GM12864 (cell line): ENCODE data around the gene ZNF791.
"Not testable (repeated sequence)": the region's sequence is repeated elsewhere in the genome, so short reads cannot be mapped to it uniquely, and the experiment has no call there.

Experiments
- DNase-seq: peaks from one replicate; pipeline ENCODE4 v3.0.0-alpha.2; 2011; ENCODE audit warnings: low read depth
- H3K4me3 ChIP-seq: 2 replicates; pipeline ENCODE4 v1.5.1; 2011; ENCODE audit warnings: mild to moderate bottlenecking, low read depth, low read length, control low read depth
- TF ChIP-seq, protein P1 (sequence below): IDR thresholded peaks from 2 replicates; pipeline ENCODE4 v1.5.1; 2011; ENCODE audit warnings: low read depth, mild to moderate bottlenecking, moderate library complexity, low read length, control low read depth, inconsistent platforms; ENCODE audit errors: missing control alignments

The ZNF791 gene

DNA sequence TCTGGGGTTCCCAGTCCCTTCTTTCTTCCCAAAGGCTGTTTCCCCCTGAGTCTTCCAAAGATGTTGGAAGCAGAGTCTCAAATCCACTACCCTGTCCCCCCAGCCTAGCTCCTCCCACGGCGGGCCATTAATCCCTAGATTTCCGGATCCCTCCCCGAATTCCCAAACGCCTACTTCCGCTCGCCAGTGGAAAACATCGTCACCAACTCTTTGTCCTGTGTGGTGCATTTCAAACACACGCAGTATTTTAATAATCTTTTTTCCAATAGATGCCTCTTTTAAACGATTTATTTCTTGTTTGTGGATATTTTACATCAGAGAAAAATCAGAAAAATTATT, 610 bp downstream of the ZNF791 start:
- TF ChIP-seq, protein P1, sequence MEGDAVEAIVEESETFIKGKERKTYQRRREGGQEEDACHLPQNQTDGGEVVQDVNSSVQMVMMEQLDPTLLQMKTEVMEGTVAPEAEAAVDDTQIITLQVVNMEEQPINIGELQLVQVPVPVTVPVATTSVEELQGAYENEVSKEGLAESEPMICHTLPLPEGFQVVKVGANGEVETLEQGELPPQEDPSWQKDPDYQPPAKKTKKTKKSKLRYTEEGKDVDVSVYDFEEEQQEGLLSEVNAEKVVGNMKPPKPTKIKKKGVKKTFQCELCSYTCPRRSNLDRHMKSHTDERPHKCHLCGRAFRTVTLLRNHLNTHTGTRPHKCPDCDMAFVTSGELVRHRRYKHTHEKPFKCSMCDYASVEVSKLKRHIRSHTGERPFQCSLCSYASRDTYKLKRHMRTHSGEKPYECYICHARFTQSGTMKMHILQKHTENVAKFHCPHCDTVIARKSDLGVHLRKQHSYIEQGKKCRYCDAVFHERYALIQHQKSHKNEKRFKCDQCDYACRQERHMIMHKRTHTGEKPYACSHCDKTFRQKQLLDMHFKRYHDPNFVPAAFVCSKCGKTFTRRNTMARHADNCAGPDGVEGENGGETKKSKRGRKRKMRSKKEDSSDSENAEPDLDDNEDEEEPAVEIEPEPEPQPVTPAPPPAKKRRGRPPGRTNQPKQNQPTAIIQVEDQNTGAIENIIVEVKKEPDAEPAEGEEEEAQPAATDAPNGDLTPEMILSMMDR: no peak
- DNase-seq: no peak
- H3K4me3 ChIP-seq: peak overlapping the region; percentile 80

DNA sequence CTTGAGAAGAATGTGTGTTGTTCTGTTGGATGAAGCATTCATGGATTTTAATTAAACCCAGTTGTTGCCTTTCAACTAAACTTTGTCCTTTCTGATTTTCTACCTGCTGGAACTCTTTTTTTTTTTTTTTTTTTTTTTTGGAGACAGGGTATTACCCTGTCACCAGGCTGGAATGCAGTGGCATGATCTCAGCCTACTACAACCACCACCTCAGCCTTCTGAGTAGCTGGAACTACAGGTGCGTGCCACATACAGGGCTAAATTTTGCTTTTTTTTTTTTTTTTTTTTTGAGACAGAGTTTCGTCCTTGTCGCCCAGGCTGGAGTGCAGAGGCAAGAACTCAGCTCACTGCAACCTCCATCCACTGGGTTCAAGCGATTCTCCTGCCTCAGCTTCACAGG, 6.9 kb downstream of the ZNF791 start:
- no peak overlapping the region for H3K4me3 ChIP-seq
- no peak for DNase-seq
- TF ChIP-seq, protein P1: no peak

DNA sequence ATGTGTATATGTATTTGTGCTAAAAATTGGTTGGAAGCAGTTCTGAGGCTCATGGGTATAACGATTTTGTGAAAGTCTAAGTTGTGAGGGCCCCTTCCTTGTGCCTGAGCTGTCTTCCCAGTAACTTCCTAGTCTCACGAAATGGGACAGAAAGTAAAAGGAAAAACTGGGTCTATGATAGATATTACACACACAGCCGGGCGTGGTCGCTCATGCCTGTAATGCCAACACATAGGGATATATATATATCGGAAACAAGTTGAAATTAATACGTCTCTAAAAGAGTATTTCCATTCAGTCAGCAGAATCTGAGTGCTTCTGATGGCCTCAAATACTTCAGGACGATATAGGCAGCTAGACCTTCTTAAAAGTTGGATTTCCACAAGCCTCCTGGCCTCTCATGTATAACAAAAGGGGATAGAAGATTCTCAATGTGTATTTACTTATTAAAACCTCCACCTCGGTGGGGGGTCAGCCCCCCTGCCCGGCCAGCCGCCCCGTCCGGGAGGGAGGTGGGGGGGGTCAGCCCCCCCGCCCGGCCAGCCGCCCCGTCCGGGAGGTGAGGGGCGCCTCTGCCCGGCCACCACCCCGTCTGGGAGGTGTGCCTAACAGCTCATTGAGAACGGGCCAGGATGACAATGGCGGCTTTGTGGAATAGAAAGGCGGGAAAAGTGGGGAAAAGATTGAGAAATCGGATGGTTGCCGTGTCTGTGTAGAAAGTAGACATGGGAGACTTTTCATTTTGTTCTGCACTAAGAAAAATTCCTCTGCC, 10.7 kb downstream of the ZNF791 start:
- H3K4me3 ChIP-seq, DNase-seq: not testable (repeated sequence)

DNA sequence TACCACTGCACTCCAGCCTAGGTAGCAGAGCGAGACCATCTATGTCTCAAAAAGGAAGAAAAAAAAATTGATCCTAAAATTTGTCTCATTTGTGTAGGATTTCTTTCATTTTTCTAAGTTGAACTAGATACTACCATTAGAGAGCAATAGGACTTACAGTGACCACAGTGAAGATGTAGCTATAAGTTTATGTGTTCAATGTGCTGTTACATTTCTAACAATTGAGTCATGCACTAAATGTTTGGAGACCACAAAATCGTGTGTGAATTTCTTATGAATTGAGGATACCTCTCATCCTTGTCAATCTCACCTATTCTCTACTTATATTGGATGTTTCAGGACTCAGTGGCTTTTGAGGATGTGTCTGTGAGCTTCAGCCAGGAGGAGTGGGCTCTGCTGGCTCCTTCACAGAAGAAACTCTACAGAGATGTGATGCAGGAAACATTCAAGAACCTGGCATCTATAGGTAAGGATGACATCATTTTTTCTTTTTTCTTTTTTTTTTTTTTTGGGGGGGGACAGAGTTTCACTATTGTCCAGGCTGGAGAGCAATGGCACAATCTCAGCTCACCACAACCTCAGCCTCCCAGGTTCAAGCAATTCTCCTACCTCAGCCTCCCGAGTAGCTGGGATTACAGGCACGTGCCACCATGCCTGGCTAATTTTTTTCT, 12.8 kb downstream of the ZNF791 start:
- TF ChIP-seq, protein P1: no peak
- no peak overlapping the region for H3K4me3 ChIP-seq
- DNase-seq: no peak

DNA sequence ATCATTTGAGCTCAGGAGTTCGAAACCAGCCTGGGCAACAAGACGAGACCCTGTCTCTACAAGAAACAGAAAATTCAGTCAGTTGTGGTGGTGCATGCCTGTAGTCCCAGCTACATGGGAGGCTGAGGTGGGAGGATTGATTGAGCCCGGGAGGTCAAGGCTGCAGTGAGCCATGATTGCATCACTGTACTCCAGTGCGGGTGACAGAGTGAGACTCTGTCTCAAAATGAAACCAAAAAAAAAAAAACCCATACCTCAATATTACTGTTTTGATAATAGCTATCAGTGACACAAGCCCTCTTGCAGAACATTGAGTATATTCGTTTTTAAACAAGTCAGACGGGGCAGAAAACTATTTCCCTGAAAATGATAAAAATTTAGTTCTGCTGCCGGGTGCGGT, 16.2 kb downstream of the ZNF791 start:
- TF ChIP-seq, protein P1: no peak
- DNase-seq: no peak
- no peak overlapping the region for H3K4me3 ChIP-seq

DNA sequence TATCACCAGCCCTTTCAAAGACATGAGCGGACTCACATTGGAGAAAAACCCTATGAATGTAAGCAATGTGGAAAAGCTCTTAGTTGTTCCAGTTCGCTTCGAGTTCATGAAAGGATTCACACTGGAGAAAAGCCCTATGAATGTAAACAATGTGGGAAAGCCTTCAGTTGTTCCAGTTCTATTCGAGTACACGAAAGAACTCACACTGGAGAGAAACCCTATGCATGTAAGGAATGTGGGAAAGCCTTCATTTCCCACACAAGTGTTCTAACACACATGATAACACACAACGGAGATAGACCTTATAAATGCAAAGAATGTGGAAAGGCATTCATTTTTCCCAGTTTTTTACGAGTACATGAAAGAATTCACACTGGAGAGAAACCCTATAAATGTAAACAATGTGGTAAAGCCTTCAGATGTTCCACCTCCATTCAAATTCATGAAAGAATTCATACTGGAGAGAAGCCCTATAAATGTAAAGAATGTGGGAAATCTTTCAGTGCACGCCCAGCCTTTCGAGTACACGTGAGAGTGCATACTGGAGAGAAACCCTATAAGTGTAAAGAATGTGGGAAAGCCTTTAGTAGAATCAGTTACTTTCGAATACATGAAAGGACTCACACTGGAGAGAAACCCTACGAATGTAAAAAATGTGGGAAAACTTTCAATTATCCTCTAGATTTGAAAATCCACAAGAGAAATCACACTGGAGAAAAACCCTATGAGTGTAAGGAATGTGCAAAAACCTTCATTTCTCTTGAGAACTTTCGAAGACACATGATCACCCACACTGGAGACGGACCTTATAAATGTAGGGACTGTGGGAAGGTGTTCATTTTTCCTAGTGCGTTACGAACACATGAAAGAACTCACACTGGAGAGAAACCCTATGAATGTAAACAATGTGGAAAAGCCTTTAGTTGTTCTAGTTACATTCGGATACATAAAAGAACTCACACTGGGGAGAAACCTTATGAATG, 17.6 kb downstream of the ZNF791 start:
- no peak overlapping the region for H3K4me3 ChIP-seq
- no peak for DNase-seq
- TF ChIP-seq, protein P1: no peak

DNA sequence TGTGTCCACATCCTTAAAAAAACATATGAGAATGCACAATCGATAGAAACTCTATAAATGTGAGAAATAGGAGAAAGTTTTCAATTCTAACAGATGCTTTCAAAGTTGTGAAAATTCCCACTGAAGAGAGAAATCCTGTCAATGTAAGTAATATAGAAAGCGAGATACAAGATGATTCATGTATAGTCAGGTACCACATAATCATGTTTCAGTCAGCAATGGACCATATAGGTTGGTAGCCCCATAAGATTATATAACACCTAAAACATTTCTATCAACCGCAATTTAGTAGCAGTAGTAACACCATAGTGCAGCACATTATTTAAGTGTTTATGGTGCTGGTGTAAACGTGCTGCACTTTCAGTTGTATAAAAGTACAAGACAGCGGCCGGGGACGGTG, 18.5 kb downstream of the ZNF791 start:
- DNase-seq: no peak
- H3K4me3 ChIP-seq: no peak overlapping the region
- TF ChIP-seq, protein P1: no peak
